K562 (cell line): Measurements from ENCODE around the gene TTLL9. TPM values are rescaled to one million over a fixed set of nuclear protein-coding genes. Genes with fewer than 3 reads are reported as not detected.

Source experiments
- ATAC-seq: fragments of 200-7000 bp; cut with Tn5 transposase; 3 replicates; pipeline ENCODE4 v1.9.1; 2020; ENCODE audit warnings: moderate library complexity
- BruUV-seq: library from RNA; stranded (reverse); fragments of 400-500 nt; replicated peaks from 2 replicates; lab custom pipeline; 2021; lab: Mats Ljungman, UMichigan
- CTCF ChIA-PET: fragments of 300-600 bp; formaldehyde crosslinking; extraction: SDS; loops from one replicate; lab custom pipeline; 2021; ENCODE audit warnings: low intra/inter-chr PET ratio; lab: Yijun Ruan, JAX
- POLR2A ChIA-PET: fragments of 300-600, 350-650 bp; sonication (Branson Sonifier 250); formaldehyde crosslinking; extraction: SDS; loops from one replicate; lab custom pipeline; 2021; ENCODE audit warnings: antibody characterized with exemption, inconsistent platforms; lab: Yijun Ruan, JAX
- DNase-seq, 4 experiments: peaks; one replicate each; pipeline versions ENCODE4 v3.0.0 to v3.0.0-alpha.2; 2011 to 2018; ENCODE audit warnings: low spot score in 3 of 4, mixed read lengths in 3 of 4; ENCODE audit errors: extremely low read depth in 1 of 4
- FAIRE-seq: peaks from 2 replicates; lab custom pipeline; 2011; peaks lifted over from hg19 to GRCh38; lab: Jason Lieb, UNC
- H2AFZ ChIP-seq: 2 replicates; pipeline ENCODE4 v1.6.0; 2011; ENCODE audit warnings: low read depth, low read length, control low read depth, inconsistent platforms
- H3K27ac ChIP-seq: fragments of 200-600 bp; 3 replicates; pipeline ENCODE4 v1.8.0; 2011; ENCODE audit warnings: low read depth, mild to moderate bottlenecking, control low read depth, inconsistent platforms, low read length, moderate library complexity, mixed read lengths; ENCODE audit errors: extremely low read depth
- H3K27me3 ChIP-seq, 2 experiments: fragments of 300-600 bp in 1 of 2; 2 replicates in 1 of 2; 3 replicates in 1 of 2; pipeline versions ENCODE4 v1.6.0 to v1.8.0; 2011; ENCODE audit warnings: inconsistent platforms in 2 of 2, low read length in 2 of 2, mild to moderate bottlenecking in 1 of 2, mixed read lengths in 1 of 2, moderate library complexity in 1 of 2; ENCODE audit not compliant: control insufficient read depth in 2 of 2, insufficient read depth in 2 of 2
- H3K36me3 ChIP-seq: fragments of 300-600 bp; 3 replicates; pipeline ENCODE4 v1.8.0; 2011; ENCODE audit warnings: mild to moderate bottlenecking, low read length, inconsistent platforms; ENCODE audit not compliant: control insufficient read depth, insufficient read depth
- H3K4me1 ChIP-seq, 2 experiments: fragments of 200-600 bp in 1 of 2; replicated peaks in 1 of 2; 2 replicates in 1 of 2; 3 replicates in 1 of 2; pipeline versions ENCODE4 v1.5.1 to v1.8.0; 2011; ENCODE audit warnings: inconsistent platforms in 2 of 2, low read length in 2 of 2, mild to moderate bottlenecking in 1 of 2, mixed read lengths in 1 of 2, moderate library complexity in 1 of 2; ENCODE audit not compliant: control insufficient read depth in 2 of 2, insufficient read depth in 2 of 2
- H3K4me2 ChIP-seq: 2 replicates; pipeline ENCODE4 v1.6.1; 2011; ENCODE audit warnings: low read length, control low read depth, inconsistent platforms, mixed read lengths; ENCODE audit not compliant: insufficient read depth
- H3K4me3 ChIP-seq: fragments of 200-600 bp; sonication (generic), shearing (Covaris generic); 2 replicates; pipeline ENCODE4 v1.5.1; 2016; ENCODE audit warnings: control low read depth, inconsistent platforms
- H3K79me2 ChIP-seq: fragments of 200-600 bp; 3 replicates; pipeline ENCODE4 v1.8.0; 2011; ENCODE audit warnings: low read length, inconsistent platforms; ENCODE audit not compliant: control insufficient read depth, insufficient read depth
- H3K9ac ChIP-seq, 2 experiments: 2 replicates each; pipeline versions ENCODE4 v1.6.0 to v1.6.1; 2011; ENCODE audit warnings: low read depth in 2 of 2, low read length in 2 of 2, control low read depth in 1 of 2, inconsistent platforms in 1 of 2, mild to moderate bottlenecking in 1 of 2, mixed read lengths in 1 of 2; ENCODE audit not compliant: insufficient read depth in 1 of 2
- H3K9me1 ChIP-seq: one replicate; pipeline ENCODE4 v1.6.0; 2011; ENCODE audit warnings: inconsistent platforms, mild to moderate bottlenecking, low read length, moderate library complexity; ENCODE audit not compliant: control insufficient read depth, insufficient read depth
- H3K9me3 ChIP-seq: replicated peaks from 2 replicates; pipeline ENCODE4 v1.5.1; 2011; ENCODE audit warnings: low read depth, low read length, inconsistent platforms; ENCODE audit not compliant: control insufficient read depth, insufficient read depth
- H4K20me1 ChIP-seq: replicated peaks from 2 replicates; pipeline ENCODE4 v1.6.1; 2011; ENCODE audit warnings: low read length, inconsistent platforms, mixed read lengths; ENCODE audit not compliant: control insufficient read depth, insufficient read depth
- ETV1 ChIP-seq: fragments of 450-650 bp; conservative IDR thresholded peaks from 2 replicates; pipeline ENCODE4 v1.6.1; 2016; ENCODE audit warnings: missing genetic modification characterization, control low read depth, low read depth, missing compliant biosample characterization
- UBTF ChIP-seq, 2 experiments: IDR thresholded peaks; 2 replicates each; pipeline ENCODE4 v1.6.1; 2012; ENCODE audit warnings: improper control_type of control experiment in 2 of 2, low read depth in 2 of 2, low read length in 2 of 2, borderline replicate concordance in 1 of 2
- ZNF717 ChIP-seq: fragments of 250-450 bp; sonication (Bioruptor Pico); IDR thresholded peaks from 2 replicates; pipeline ENCODE4 v1.5.0; 2021
- WGBS: fragments of 100-300 bp; shearing (Covaris generic); methylation state at CpG from one replicate; pipeline ENCODE4 v1.1.6; 2016; ENCODE audit warnings: low coverage, mixed read lengths; ENCODE audit not compliant: insufficient coverage; ENCODE audit errors: missing lambda C conversion rate; 5-methylcytosine and 5-hydroxymethylcytosine counted together
- in situ Hi-C: fragments of 300-500 bp; cut with MboI; formaldehyde crosslinking; loops from 4 replicates; pipeline ENCODE4 v1.15.0; 2018; ENCODE audit warnings: inconsistent platforms, mixed read lengths
- intact Hi-C: fragments of 100-400 bp; cut with micrococcal nuclease; formaldehyde crosslinking; loops from 2 replicates; pipeline ENCODE4 v1.14.2; 2022
- polyA plus RNA-seq, 8 experiments: library from polyadenylated mRNA; depleted of rRNA in 4 of 8; stranded (reverse) in 5 of 8; unstranded in 3 of 8; fragments of >200 nt; fragmentation: Nextera tagmentation in 2 of 8; fragmentation: Illumina TruSeq in 1 of 8; extraction: Ambion mirVana in 2 of 8; extraction: Trizol in 1 of 8; gene quantifications; 2 replicates each; pipeline versions ENCODE4 v1.2.1 to v1.2.3, GENCODE V29; 2011 to 2014; ENCODE audit warnings: inconsistent platforms in 1 of 8, missing spikeins in 1 of 8
- total RNA-seq, 7 experiments: library from RNA; depleted of rRNA in 6 of 7; stranded (reverse); fragments of >200 nt in 6 of 7; fragmentation: Illumina TruSeq in 2 of 7; extraction: Trizol in 2 of 7; gene quantifications; 2 replicates each; pipeline versions ENCODE4 v1.2.1 to v1.2.3, GENCODE V29; 2011 to 2021; ENCODE audit warnings: low replicate concordance in 1 of 7

Gene TTLL9
- total and polyA plus RNA-seq, 9 of the 15 experiments (the other 6 are each of a cell fraction or from before 2014, with no cell fraction given) = 0.06 to 0.07 TPM; not detected in 7

- intact Hi-C loops = no loop called here
- in situ Hi-C loops = no loop called here
- Histone ChIP-seq H3K79me2 (no peaks in the 10 kb centered on the region), H3K27ac (no peak overlapping the region), H3K9me3 (no peaks in the 10 kb centered on the region), H3K4me1 (peaks cover 0 to 11% of the 10 kb centered on the region in 2 experiments; a peak in 2 of 5 replicates), H3K36me3 (no peaks in the 10 kb centered on the region), H3K4me3 (no peak overlapping the region), H3K9me1 (no peaks in the 10 kb centered on the region), H3K4me2 (no peak overlapping the region), H4K20me1 (peaks cover 12% of the 10 kb centered on the region), H2AFZ (no peak overlapping the region), H3K9ac (peak overlapping the region in 1 of 2 experiments; percentile 7; a peak in 1 of 4 replicates), H3K27me3 (peaks cover 45 to 64% of the 10 kb centered on the region in 2 experiments)
- no peak for DNase-seq
- peak; percentile 10; the same call in 1 of the 3 replicates for ATAC-seq
- CTCF ChIA-PET = no interaction called here
- no peak for TF ChIP-seq ETV1 (tag)
- TF ChIP-seq ZNF717 = no peak
- no peak for TF ChIP-seq UBTF (IDR thresholded peaks at IDR 0.05; ENCODE audit: borderline replicate concordance in 1 of 2, low read depth in 2 of 2, low read length in 2 of 2)
- POLR2A ChIA-PET = no interaction called here
- WGBS = 4% methylated on average over 12 of the region's 12 CpGs
- BruUV-seq = no TSS peak
- FAIRE-seq = no peak
These were observed 1.4 kb upstream of the TTLL9 start for GRCh38 chr20:31868853-31869672.
